ENCODE data around the gene EXOC6B. TPM values are rescaled to one million over a fixed set of nuclear protein-coding genes. Genes with fewer than 3 reads are reported as not detected.

The EXOC6B gene
- total RNA-seq, 1 donor from 2014 or later, result 7.7 TPM

- no peak for DNase-seq (ENCODE audit: low read depth)
- no peak overlapping the region for H3K4me3 ChIP-seq (ENCODE audit: low read depth, low read length)
- no peak for TF ChIP-seq CTCF (conservative IDR thresholded peaks at IDR 0.05; ENCODE audit: low read depth, low read length)
These were observed 198.8 kb downstream of the EXOC6B start for GRCh38 chr2:72627083-72627482.

GRCh38 chr2:72625366-72625765 lies 200.5 kb downstream of the EXOC6B start:
- DNase-seq (ENCODE audit: low read depth), result no peak
- no peak overlapping the region for H3K4me3 ChIP-seq (ENCODE audit: low read depth, low read length)
- no peak for TF ChIP-seq CTCF (conservative IDR thresholded peaks at IDR 0.05; ENCODE audit: low read depth, low read length)

DNA sequence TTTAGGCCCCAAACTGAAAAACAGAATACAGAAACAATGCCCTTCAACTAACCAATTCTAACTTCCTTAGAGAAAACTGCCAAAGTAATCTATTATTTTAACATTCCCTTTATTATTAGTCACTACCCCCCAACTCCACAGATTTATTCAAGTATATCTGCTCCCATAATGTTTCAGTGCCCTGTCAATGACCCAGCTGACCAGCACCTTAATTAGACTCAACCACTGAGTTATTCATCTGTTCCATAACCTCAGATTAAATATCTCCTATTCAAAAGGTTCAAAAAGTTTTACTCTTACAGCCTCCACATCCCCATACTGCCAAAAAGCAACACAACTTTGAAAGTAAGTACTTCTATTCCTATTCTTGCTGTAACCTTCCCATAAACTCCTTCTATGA lies 202.4 kb downstream of the EXOC6B start:
- no peak for TF ChIP-seq CTCF (conservative IDR thresholded peaks at IDR 0.05; ENCODE audit: low read depth, low read length)
- peak; percentile 2 for DNase-seq (ENCODE audit: low read depth)
- H3K4me3 ChIP-seq (ENCODE audit: low read depth, low read length), result no peak overlapping the region

GRCh38 chr2:72619626-72620025 lies 206.2 kb downstream of the EXOC6B start:
- TF ChIP-seq CTCF (conservative IDR thresholded peaks at IDR 0.05; ENCODE audit: low read depth, low read length), result no peak
- no peak for DNase-seq (ENCODE audit: low read depth)
- no peak overlapping the region for H3K4me3 ChIP-seq (ENCODE audit: low read depth, low read length)

DNA sequence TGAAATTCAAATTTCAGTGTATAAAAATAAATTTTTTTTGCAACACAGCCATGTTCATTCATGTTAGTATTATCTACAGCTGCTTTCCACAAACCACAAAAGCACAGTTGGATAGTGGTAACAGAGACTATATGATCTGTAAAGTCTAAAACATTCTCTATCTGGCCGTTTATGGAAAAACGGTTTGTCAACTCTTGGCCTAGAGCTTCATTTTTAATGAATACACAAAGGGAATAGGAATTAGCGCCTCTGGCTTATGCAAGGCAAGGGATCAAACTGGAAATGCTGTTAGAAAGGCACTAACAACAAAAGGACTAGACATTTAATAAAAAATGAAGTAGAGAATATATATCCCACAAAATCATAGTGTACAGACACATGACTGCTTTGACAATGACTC lies 211.9 kb downstream of the EXOC6B start:
- H3K4me3 ChIP-seq (ENCODE audit: low read depth, low read length), result no peak overlapping the region
- no peak for TF ChIP-seq CTCF (conservative IDR thresholded peaks at IDR 0.05; ENCODE audit: low read depth, low read length)
- DNase-seq (ENCODE audit: low read depth), result no peak

GRCh38 chr2:72612614-72613160 lies 213.1 kb downstream of the EXOC6B start:
- DNase-seq (ENCODE audit: low read depth), result no peak
- TF ChIP-seq CTCF (conservative IDR thresholded peaks at IDR 0.05; ENCODE audit: low read depth, low read length), result no peak
- H3K4me3 ChIP-seq (ENCODE audit: low read depth, low read length), result no peak overlapping the region

DNA sequence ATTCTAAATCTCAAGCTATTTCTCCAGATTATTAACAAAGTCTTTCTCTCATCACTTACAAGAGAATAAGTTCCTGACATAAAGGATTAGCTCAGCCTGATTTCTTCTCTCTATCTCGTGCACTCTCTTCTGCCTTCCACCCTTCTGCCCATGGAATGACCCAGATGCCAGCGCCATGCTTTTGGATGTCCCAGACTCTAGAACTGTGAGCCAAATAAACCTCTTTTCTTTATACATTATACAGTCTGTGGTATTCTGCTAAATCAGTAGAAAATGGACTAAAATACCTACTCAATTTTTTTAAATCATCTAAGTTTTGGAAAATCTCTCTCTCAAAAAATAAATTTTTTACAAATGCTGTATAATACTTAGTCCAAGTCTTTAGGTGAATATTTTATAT lies 218.6 kb downstream of the EXOC6B start:
- no peak for TF ChIP-seq CTCF (conservative IDR thresholded peaks at IDR 0.05; ENCODE audit: low read depth, low read length)
- DNase-seq (ENCODE audit: low read depth), result no peak
- H3K4me3 ChIP-seq (ENCODE audit: low read depth, low read length), result no peak overlapping the region

Measured in epithelial cell of proximal tubule (primary cell).